Left lung (tissue), 10 donors: ENCODE data around the gene HSPA8. TPM values are rescaled to one million over a fixed set of nuclear protein-coding genes. Genes with fewer than 3 reads are reported as not detected.
A peak's percentile ranks its signal among the peaks of the same experiment; 100 is the strongest.

Experiments used
- ATAC-seq: fragments of 200-7000 bp; cut with Tn5 transposase; one replicate; pipeline ENCODE4 v1.9.1; 2020; ENCODE audit warnings: moderate library complexity
- DNase-seq, 4 donors: peaks; one replicate each; pipeline ENCODE4 v3.0.0-alpha.2; 2013 to 2020
- H3K27ac ChIP-seq, 2 donors: fragments of 200-600 bp; sonication (generic) in 1 of 2; one replicate each; pipeline versions ENCODE4 v1.5.0 to v1.8.0; 2020 to 2021
- H3K27me3 ChIP-seq, 2 donors: fragments of 200-600 bp; sonication (generic) in 1 of 2; one replicate each; pipeline versions ENCODE4 v1.5.0 to v1.8.0; 2020 to 2021
- H3K36me3 ChIP-seq, 2 donors: fragments of 200-600 bp; sonication (generic) in 1 of 2; one replicate each; pipeline versions ENCODE4 v1.5.0 to v1.8.0; 2020 to 2021
- H3K4me1 ChIP-seq, 2 donors: fragments of 200-600 bp; one replicate each; pipeline ENCODE4 v1.8.0; 2021
- H3K4me3 ChIP-seq, 2 donors: fragments of 200-600 bp; sonication (generic) in 1 of 2; one replicate each; pipeline versions ENCODE4 v1.5.0 to v1.8.0; 2020 to 2021; ENCODE audit warnings: mild to moderate bottlenecking in 1 of 2
- H3K9me3 ChIP-seq, 2 donors: fragments of 200-600 bp; sonication (generic) in 1 of 2; one replicate each; pipeline versions ENCODE4 v1.5.0 to v1.8.0; 2020 to 2021
- CTCF ChIP-seq, 2 donors: fragments of 200-600 bp; sonication (generic) in 1 of 2; IDR thresholded peaks; one replicate each; pipeline versions ENCODE4 v1.5.0 to v1.8.0; 2021; ENCODE audit warnings: antibody characterized with exemption in 2 of 2
- intact Hi-C, 2 donors: fragments of 100-400 bp; cut with DNase I; formaldehyde crosslinking; loops; one replicate each; pipeline versions ENCODE4 v1.11.2 to v1.14.2; 2022
- polyA plus RNA-seq, 6 donors: library from polyadenylated mRNA; unstranded; fragments of 120-200 nt; gene quantifications; one replicate each; pipeline ENCODE4 v1.2.1, GENCODE V29; 2013; ENCODE audit not compliant: insufficient read length in 6 of 6
- total RNA-seq, 2 donors: library from RNA; stranded (reverse); fragmentation: NEBNext Ultra II Directional; extraction: Animal tissue kit (Norgen Biotek cat#: 25700); gene quantifications; one replicate each; pipeline ENCODE4 v1.2.1, GENCODE V29; 2021
- donor health status: DM: no; HTN: yes; CAD: no.
- donor health status: DM: no; HTN: no; CAD: no.

Gene HSPA8
- total and polyA plus RNA-seq, 8 donors, result 823 to 1,371 (median 1,074) TPM

- ATAC-seq, result no peak
- Histone ChIP-seq H3K4me3 (no peak overlapping the region), H3K27ac (peak overlapping the region in 1 of 2 donors; percentile 100), H3K9me3 (no peaks in the 10 kb centered on the region), H3K36me3 (peaks cover 0 to 10% of the 10 kb centered on the region in 2 donors), H3K4me1 (peaks cover 10 to 65% of the 10 kb centered on the region in 2 donors), H3K27me3 (no peaks in the 10 kb centered on the region)
- TF ChIP-seq CTCF (IDR thresholded peaks at IDR 0.05), result no peak
- DNase-seq, result peak in 1 of 4 donors; percentile 32
- intact Hi-C loops, result no loop called here
Measured at GRCh38 chr11:123065621-123066020, 3.7 kb upstream of the HSPA8 start.

- no peak for TF ChIP-seq CTCF (IDR thresholded peaks at IDR 0.05)
- intact Hi-C loops, result no loop called here
- Histone ChIP-seq H3K27ac (peak overlapping the region; percentile 100), H3K4me1 (peaks cover 19 to 63% of the 10 kb centered on the region in 2 donors), H3K9me3 (no peaks in the 10 kb centered on the region), H3K36me3 (peaks cover 0 to 26% of the 10 kb centered on the region in 2 donors), H3K27me3 (no peaks in the 10 kb centered on the region), H3K4me3 (peak overlapping the region; percentile 49 to 100)
- DNase-seq (no peak), ATAC-seq (no peak)
Measured at GRCh38 chr11:123063826-123064657, 2.1 kb upstream of the HSPA8 start.

GRCh38 chr11:123062892-123063825 lies 1.2 kb upstream of the HSPA8 start:
- DNase-seq, result peak in 3 of 4 donors; percentile 46 to 75 (median 67)
- peak overlapping the region; percentile 49 to 100 for H3K4me3 ChIP-seq
- intact Hi-C loops, result no loop called here
- peaks cover under 1 to 35% of the 10 kb centered on the region in 2 donors for H3K36me3 ChIP-seq
- ATAC-seq, result peak; percentile 13
- no peak for TF ChIP-seq CTCF (IDR thresholded peaks at IDR 0.05)
- H3K27ac ChIP-seq, result peak overlapping the region; percentile 100
- no peaks in the 10 kb centered on the region for H3K9me3 ChIP-seq
- H3K4me1 ChIP-seq, result peaks cover 28 to 63% of the 10 kb centered on the region in 2 donors
- H3K27me3 ChIP-seq, result no peaks in the 10 kb centered on the region

GRCh38 chr11:123062158-123062891 lies 389 bp upstream of the HSPA8 start:
- Histone ChIP-seq H3K27ac (peak overlapping the region; percentile 100), H3K27me3 (no peaks in the 10 kb centered on the region), H3K36me3 (peaks cover 8 to 43% of the 10 kb centered on the region in 2 donors), H3K4me3 (peak overlapping the region; percentile 97 to 100), H3K9me3 (no peaks in the 10 kb centered on the region), H3K4me1 (peaks cover 35 to 70% of the 10 kb centered on the region in 2 donors)
- TF ChIP-seq CTCF (IDR thresholded peaks at IDR 0.05), result no peak
- ATAC-seq (peak; percentile 91), DNase-seq (peak; percentile 98 to 100 (median 99))
- intact Hi-C loops, result no loop called here
